NB4 (cell line): ENCODE measurements around the gene ZCCHC7.

Experiments used
- MYC ChIP-seq: IDR thresholded peaks from 2 replicates; pipeline ENCODE4 v1.6.1; 2011; ENCODE audit warnings: low read depth, low read length
- POLR2A ChIP-seq: IDR thresholded peaks from 2 replicates; pipeline ENCODE4 v1.6.1; 2011; ENCODE audit warnings: mild to moderate bottlenecking; ENCODE audit not compliant: insufficient read length; ENCODE audit errors: extremely low read depth
- TF ChIP-seq, protein P1 (sequence below): IDR thresholded peaks from one replicate; pipeline ENCODE4 v1.5.1; 2012; ENCODE audit warnings: low read depth, low read length

DNA sequence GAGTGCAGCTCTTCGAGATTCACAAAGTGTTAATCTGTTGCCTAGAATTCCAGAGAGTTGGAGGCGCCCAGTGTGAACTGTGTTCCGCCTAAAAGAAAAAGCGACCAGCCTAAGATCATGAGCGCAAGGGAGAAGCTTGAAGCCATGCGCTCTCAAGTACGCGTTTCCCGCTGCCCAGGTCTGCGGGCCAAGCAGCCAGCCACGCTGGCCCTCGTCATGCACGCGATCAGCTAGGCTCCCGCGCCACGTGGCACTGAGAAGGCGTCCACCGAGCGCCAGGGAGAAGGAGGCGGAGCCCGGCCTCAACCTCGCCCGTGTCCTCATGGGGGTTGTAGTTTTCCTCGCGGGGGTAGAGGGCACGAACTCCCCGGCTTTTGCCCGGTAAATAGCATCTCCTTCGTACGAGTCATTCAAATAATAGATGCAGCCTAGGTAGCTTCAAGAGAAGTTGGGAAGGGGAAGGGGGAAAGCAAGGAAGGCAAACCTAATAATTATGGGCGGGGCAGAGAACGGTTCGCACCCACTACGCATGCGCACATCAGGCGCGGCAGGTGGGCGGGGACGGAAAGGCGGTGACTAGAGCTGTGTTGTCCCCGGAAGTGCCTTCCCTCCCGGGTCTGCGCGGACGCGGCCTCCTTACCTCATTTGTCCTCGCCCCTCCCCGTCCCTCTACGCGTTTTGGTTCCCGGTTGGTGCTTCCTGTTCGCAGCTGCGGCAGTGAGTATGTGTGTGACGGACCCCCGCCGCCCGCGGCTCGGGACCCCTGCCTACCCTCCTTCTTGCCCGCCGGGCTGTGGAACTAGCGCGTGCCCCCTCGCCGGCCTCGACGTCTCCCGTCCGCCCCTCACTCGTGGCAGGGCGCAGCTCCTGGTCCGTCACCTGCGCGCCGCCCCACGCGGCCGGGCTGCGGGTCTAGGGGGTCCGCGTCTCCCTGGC lies at the start of gene ZCCHC7:
- TF ChIP-seq POLR2A (peak; percentile 62), MYC (peak; percentile 96)
- TF ChIP-seq, protein P1, sequence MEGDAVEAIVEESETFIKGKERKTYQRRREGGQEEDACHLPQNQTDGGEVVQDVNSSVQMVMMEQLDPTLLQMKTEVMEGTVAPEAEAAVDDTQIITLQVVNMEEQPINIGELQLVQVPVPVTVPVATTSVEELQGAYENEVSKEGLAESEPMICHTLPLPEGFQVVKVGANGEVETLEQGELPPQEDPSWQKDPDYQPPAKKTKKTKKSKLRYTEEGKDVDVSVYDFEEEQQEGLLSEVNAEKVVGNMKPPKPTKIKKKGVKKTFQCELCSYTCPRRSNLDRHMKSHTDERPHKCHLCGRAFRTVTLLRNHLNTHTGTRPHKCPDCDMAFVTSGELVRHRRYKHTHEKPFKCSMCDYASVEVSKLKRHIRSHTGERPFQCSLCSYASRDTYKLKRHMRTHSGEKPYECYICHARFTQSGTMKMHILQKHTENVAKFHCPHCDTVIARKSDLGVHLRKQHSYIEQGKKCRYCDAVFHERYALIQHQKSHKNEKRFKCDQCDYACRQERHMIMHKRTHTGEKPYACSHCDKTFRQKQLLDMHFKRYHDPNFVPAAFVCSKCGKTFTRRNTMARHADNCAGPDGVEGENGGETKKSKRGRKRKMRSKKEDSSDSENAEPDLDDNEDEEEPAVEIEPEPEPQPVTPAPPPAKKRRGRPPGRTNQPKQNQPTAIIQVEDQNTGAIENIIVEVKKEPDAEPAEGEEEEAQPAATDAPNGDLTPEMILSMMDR, result no peak
